HG03175 (cell line): Measurements from ENCODE around the gene DDN.

Experiments used
- ATAC-seq: cut with Tn5 transposase; IDR thresholded peaks from one replicate; pipeline ENCODE4 v1.9.1; 2021; ENCODE audit warnings: mild to moderate bottlenecking, moderate library complexity; ENCODE audit not compliant: unreplicated experiment

DDN gene

DNA sequence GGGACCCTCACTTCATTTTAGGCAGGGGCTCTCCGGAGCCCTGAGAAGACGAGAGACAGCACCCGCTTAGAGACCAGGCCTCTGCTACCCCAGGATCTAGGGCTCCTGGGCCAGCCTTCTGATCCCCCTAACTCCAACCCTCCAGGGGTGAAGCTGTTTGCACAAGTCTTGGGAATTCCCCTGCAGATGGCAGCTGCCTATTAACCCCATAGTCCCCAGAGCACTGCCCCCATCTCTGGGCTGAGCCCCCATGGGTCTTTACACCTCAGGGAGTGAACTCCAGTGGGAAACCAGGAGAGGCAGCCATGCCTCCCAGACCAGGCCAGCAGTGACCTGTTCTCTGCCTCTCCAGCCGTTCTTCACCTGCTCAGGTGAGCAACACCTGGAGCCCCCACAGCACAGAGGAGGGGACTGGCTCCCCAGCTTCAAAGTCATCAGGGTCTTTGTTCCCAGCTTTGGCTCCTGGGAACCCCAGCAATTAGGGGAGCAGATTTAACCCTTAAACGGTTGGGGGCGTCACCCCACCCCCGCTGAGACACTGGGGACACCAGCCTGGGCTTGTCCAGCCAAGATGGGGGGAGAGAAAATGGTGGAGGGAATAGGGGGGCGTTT lies 29.9 kb downstream of the DDN start:
- ATAC-seq, result no peak

DNA sequence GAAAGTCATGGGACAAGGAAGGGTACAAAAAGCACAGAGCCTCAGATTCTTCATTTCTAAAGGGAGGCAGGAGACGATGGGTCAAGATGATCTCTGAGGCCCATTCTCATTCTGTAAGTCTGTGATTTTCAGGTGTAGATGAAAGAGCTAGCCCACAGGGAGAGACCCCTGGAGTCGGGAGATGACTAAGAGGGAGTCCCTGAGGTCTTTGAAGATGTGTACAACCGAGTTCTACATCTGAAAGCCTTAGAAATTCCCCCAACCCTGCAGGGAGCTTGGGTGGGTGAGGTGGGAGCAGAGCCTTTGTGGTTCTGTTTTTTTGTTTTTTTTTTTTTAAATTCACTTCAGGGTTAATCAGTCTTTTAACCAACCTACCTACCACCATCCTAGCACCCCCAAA lies 30.7 kb downstream of the DDN start:
- no peak for ATAC-seq

DNA sequence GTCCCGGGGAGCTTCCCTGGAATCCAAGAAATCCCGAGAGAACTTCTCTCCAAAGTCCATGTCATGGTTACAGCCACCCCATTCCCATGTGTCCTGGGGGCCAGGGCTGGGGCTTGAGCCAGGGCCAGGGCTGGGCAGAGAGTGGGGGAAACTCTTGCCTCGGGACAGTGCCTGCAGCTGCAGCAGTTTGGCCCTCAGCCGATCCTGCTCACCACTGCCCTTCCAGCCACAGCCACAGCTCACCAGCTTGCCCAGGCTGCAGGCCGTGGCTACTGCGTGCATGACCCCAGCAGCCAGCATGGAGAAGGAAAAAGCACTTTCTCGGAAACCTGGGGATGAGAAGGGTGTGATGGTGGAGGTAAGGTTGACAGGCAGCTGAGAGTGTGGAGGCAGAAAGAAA lies 31.2 kb downstream of the DDN start:
- ATAC-seq, result no peak

DNA sequence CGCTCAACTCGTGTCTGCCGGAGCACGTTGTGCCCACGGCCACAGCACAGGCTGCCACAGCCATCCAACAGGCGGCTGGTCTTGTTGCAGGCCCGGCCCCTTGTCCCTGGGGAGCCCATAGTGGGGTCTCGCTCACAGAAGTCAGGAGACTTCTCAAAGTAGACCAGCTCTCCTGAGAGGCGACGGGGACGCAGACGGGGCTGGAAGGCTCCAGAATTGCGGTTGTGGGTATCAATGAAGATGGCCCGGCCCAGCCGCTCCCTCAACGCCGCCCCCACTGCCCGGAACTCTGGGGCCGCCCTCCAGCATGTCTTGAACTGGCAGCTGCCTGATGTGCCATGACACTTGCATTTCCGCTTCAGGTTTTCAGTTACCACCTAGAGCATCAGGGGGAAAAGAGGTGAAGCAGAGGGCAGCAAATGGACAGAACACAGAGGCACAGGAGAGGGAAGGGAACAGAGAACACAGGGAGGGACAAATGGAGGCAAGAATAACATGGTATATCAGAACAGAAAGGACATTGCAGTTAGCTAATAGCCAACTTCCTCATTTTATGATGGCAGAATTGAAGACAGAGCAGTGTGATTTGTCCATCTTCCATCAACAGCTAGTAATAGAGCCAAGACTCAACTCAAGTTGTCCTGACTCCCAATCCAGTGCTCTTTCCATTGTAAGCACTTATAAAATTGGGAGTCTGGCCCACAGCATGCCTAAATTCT lies 32.8 kb downstream of the DDN start:
- ATAC-seq, result no peak

DNA sequence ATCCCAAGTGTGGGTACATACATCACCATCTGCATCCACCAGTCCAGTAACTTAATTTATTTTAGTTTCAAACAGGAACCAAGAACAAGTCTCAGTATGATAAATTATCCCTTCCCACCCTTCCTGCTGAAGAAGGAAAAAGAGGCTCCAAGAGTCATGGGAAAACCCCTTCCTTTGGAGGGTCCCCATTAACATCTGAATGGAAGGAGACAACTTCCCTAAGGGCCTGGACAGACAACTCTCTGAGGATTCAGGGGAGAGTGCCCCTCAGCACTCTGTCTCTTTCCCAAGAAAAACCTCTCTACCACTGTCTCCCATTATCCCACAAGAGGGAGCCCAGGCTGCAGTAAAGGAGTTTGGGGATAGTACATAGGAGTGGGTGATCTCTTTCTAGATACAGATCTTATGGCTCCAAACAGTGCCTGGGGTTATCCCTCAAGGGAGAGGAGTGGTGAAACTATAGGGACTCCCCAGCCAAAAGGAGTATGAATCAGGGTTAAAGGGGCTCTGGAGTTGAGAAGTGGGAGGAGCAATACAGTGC lies 33.8 kb downstream of the DDN start:
- ATAC-seq, result no peak

DNA sequence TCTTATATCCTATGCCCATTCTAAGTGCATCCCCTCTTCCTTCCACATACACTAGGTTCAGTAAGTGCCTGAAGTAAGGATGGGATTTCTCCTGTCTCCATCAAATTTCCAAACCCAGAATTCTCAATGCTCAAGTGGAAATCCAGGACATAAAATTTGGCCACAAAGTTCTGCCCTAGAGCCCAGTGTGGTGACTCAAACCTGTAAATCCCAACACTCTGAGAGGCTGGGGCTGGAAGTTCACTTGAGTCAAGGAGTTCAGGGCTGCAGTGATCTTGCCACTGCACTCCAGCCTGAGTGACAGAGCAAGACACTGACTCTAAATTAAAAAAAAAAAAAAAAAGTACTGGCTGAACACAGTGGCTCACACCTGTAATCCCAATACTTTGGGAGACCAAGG lies 37.4 kb downstream of the DDN start:
- ATAC-seq, result no peak

DNA sequence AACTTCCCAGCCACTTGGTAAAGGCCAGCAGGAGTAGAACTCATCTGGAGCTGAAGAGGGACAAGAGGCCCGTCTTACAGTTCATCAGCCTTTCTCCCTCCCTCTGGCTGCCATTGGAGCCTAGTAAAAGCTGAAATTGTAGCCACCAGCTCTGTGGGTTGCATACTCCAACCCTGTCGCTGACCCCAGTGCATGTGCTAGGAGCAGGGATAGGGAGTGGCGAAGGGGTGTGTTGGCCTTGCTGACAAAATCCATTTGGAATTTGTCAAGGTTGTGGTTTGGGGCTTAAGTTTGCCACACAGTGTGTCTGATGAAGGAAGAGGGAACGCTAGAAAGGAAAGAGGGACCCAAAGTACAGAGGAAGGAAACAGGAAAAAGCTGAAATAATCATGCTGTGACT lies 37.8 kb downstream of the DDN start:
- no peak for ATAC-seq

DNA sequence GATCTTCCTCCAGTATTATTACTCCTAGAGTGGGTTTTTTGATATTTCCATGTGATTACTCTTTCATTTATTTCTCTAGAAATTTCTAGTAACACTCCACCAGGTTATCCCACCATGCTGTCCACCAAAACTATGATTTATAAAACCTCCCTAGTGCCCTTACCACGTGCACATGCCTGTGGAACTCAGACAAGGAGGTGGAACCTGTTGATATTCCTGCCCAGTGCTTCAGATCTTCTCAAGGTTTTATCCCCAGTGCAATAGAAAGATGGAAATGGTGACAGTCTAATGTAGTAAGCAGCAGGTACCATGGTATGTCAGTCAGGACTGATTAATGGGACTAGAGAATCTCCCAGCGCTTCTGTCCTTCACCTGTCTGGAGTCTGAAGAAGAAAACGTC lies 38.3 kb downstream of the DDN start:
- no peak for ATAC-seq

DNA sequence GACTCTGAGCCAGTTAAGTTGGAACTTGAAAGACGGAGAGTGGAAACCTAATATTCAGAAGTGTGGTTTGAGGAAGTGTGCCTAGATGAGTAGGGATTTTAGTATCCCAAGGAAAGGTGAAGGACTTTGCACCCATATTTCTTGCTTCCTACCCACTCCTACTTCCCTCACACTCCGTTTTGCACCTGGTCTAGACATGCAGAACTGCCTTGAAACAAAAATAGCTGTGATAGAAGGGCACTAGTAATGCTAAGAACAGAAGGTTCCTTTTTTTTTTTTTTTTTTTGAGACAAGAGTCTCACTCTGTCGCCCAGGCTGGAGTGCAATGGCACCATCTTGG lies 41.2 kb downstream of the DDN start:
- ATAC-seq, result no peak

DNA sequence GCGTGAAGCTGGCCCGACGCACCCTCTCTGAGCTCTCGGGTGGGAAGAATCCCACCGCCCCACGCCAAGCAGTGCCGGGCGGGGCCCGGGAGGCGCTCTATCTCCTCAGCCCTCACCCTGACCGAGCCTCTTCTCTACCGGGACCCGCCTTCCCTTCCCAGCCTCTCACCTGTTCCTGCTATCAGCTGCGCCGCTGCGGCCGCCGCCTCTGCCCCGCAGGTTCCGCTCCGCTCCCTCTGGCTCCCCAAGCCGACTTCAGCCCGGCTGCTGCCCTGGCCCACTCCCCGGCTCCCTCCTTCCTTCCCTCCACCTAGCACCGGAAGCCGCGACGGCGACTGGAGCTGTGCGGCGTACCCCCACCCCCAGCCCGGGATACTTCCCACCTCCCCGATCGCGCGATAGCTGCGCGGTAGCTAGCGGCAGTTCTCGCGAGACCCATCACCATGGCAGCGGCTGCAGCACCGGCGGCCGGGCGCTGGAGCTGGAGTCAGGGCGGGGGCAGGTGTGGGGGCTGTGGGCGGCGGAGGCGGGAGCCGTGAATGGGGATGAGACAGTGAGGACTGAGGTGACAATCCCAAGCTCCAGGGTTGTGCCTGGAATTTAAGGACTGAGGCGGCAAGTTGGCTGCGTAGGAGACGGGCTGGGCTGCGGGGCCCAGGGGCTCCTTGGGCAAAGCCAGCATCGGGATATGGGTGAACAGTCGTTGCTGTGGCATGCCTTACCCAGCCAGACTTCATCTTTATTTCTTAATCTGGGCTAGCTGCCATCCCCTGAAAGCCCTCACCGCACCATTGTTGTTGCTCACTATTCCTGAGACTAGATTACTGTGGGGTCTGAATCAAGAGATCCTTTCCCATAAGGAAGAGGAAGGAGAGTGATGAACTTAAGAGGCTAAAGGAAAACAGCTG lies 41.8 kb downstream of the DDN start, which contains the start of gene ARF3:
ARF3 (minus strand) TSS at position 347 of the 908 bp plus-strand sequence. CDS start 16,392 bp downstream, outside the sequence.
- ATAC-seq, result peak; percentile 88

DNA sequence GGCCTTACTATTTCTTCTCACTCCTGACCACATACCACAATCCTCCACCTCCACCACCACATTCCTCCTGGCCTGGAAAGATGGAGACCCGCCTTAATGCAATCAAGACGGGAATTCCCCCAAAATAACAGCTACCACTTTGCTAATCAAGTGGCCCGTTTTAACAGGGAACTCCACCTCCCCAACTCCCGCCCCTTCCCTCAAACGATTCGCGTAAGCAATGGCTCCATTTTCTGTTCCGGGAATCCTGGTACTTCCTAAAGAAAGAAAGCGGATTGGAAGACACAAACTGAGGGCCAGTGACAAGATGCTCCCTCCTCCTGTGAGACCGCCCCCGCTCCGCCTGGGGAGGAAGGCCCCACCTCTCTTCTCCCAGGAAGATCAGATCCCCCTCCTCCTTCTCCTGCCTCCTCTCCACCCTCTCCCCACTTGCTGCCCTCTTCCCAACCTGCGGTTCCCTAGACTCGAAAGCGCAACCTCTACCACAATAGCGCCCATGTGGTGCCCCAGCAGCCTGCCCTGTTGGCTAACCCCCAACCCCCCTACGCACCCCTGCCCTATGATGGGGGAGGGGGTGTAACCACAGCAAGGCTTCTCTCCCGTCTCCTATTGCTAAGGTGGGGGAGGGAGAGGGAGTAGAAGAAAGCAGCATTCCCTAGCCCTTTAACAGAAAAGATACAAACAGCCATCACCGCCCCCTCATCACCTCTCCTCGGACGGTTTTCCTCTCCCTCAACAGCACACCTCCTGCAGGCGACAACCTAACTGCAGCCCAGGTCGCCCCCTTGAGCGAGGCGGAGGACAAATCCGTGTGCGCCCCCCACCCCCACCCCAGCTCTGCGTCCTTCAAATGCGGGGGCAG lies 42.7 kb downstream of the DDN start:
- ATAC-seq, result peak; percentile 15

DNA sequence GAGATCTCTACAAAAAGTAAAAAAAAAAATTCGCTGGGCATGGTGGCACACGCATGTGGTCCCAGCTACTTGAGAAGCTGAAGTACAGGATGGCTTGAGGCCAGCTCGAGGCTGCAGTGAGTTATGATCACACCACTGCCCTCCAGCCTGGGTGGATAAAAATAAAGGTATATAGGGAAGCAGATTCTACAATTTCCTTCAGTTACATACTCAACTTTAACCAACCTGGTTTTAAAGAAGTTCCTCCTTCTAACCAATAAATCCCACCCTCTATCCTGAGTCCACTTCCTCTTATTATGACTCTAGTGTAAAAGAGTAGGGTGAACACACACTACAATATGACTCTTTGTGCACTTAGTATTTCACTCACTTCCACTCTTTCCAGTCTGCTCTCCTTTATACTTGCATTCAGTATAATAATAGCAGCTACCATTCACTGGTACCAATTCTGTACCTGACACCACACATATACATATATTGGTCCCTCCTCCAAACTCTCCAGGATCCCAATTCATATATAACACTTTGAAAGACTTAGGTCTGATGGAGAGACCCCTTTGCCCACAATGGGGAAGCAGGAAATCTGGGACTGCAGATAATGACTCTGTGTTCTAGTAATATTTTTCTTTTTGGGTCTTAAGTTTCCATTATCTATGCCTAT lies 44.2 kb downstream of the DDN start:
- no peak for ATAC-seq

DNA sequence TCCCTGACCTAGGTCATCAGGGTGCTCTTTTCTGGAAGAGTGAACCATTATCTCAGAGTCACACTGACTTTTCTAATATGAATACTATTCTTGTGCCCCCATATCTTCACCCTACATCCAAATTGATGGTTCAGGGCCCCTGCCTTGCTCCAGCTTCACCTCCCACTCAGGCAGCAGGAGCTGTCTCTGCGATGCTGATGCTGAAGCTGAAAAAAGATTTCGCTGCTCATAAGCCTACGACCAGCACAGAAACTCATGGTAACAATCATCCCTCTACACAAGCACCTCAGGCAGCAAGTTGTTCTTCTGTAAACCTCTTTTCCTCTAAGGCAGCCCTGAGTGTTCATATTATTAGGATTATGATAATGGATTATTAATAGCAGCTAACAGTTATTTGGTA lies 45.1 kb downstream of the DDN start:
- no peak for ATAC-seq

DNA sequence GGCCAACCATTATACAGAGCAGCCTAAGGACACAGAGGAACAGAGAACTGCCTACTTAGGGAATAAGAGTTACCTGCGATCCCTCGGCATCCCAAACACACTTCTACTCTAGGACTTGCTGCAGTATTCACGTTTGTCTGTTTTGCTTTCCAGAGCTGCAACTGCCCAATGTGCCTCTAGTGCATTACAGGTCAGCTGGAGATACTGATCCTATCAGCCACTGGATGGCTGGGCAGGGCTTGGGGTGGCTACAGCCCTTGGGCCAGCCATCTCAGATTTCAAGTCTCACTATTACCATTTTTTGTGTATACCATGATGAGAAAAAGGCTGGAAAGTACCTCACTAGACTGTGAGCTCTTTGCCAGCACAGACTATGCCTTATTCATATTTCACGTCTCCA lies 46.5 kb downstream of the DDN start:
- ATAC-seq, result no peak

DNA sequence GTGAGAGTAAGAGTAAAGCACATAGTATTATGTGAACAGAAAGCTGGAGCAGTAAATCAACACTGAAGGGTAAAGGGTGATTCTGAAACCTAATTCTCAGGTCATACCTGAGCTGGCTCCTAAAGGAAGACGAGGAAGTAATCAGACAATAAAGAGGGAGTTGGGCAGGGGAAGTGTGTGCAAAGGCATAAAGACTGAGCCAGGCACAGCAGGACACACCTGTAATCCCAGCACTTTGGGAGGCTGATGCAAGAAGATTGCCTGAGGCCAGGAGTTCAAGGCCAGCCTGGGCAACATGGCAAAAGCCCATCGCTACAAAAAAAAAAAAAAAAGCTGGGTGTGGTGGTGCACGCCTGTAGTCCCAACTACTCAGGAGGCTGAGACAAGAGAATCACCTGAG lies 51.4 kb downstream of the DDN start:
- ATAC-seq, result no peak

DNA sequence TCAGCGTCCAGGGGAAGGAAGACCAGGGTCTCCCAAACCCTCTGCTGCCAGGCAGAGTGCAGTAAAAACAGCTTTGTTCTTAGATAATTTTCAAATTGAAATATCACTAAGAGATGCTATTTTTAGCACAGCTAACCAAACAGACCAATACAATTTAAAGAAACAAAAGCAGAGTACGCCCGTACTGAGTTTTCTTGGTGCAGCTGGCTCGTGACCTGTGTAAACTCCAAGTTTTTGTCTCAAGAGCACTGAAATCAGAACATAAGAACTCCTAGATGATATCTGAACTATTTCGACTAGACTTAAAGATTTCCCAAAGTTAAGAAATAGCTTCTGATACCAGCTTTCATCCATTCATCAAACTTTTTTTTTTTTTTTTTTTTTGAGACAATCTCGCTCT lies 52.2 kb downstream of the DDN start:
- ATAC-seq, result no peak

DNA sequence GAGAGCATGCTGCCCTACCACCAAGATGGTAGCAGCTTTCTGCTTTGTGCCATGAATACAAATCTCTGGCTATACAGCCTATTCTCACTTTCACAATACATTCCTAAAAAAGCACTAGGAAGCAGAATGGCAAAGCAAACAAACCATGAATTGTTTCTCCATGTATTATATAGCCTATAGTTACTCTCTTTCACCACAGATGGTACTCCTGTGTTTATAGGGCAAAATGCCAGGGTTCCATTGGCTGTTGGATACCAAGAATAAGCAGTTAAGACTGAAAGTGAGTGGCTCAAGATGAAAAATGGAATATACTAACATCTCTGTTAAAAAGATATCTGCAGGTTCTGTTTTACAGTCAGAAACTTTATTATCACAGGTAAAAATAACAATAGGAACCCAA lies 53.0 kb downstream of the DDN start:
- ATAC-seq, result no peak
